ENCODE measurements around the gene HPD. TPM values are rescaled to one million over a fixed set of nuclear protein-coding genes. Genes with fewer than 3 reads are reported as not detected.

Gene HPD
- total RNA-seq, 3 donors from 2014 or later = 0.63 to 1.0 TPM; not detected in 1

DNA sequence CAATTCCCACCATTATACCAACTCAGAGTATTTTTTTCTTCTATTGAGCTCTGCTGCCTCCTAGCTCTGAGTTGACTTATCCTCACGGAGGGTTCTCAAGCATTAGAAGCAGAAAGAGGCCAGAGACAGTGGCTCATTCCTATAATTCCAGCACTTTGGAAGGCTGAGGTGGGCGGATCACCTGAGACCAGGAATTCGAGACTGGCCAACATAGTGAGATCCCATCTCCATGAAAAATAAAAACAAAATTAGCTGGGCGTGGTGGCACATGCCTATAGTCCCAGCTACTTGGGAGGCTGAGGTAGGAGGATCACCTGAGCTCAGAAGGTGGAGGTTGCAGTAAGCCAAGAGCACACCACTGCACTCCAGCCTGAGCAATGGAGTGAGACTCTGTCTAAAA lies 21.0 kb downstream of the HPD start:
- TF ChIP-seq, protein P1, sequence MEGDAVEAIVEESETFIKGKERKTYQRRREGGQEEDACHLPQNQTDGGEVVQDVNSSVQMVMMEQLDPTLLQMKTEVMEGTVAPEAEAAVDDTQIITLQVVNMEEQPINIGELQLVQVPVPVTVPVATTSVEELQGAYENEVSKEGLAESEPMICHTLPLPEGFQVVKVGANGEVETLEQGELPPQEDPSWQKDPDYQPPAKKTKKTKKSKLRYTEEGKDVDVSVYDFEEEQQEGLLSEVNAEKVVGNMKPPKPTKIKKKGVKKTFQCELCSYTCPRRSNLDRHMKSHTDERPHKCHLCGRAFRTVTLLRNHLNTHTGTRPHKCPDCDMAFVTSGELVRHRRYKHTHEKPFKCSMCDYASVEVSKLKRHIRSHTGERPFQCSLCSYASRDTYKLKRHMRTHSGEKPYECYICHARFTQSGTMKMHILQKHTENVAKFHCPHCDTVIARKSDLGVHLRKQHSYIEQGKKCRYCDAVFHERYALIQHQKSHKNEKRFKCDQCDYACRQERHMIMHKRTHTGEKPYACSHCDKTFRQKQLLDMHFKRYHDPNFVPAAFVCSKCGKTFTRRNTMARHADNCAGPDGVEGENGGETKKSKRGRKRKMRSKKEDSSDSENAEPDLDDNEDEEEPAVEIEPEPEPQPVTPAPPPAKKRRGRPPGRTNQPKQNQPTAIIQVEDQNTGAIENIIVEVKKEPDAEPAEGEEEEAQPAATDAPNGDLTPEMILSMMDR (IDR thresholded peaks at IDR 0.05) = no peak
- no peaks in the 10 kb centered on the region for H3K4me1 ChIP-seq (ENCODE audit: low read depth)
- ATAC-seq (no peak), DNase-seq (no peak)
- no peaks in the 10 kb centered on the region for H3K9me3 ChIP-seq
- no peaks in the 10 kb centered on the region for H3K36me3 ChIP-seq (ENCODE audit: low read depth)
- H3K4me3 ChIP-seq = no peak overlapping the region
- intact Hi-C loops (cut with DNase I, micrococcal nuclease) = no loop called here

DNA sequence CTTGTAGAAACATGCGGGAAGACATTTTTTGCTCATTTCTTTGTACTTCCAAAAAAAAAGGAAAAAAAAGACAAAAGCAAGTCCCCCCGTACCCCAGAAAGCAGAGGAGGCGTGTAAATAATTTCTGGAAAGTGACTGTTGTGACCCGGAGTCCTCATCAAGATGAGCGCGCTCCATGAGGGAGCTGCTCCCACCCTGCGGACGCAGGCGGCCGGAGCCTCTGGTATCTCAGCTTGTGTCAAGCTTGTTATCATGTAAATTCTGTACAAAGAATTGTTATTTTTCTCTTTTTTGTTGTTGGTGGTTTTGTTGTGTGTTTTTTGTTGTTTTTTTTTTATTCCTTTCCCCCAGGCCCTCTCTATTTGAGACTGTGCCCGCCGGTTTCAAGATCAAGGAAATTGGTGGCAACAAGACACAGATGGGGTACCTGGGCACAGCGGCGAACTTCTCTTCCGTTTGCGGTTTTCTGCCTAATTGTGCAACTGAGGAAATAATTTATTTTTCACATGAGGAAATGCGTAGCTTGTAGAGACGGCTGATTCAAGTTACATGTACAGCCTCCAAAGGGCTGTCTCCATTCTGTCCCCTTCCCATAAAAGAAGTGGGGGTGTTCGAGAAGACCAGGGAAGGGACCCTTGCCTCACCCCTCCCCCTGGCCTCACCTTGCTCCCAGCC lies 27.0 kb downstream of the HPD start:
- TF ChIP-seq, protein P1 (IDR thresholded peaks at IDR 0.05) = no peak
- intact Hi-C loops (cut with DNase I, micrococcal nuclease) = no loop called here
- ATAC-seq = no peak
- Histone ChIP-seq H3K36me3 (ENCODE audit: low read depth) (peaks cover 8% of the 10 kb centered on the region), H3K9me3 (no peaks in the 10 kb centered on the region), H3K4me3 (no peak overlapping the region), H3K4me1 (ENCODE audit: low read depth) (no peaks in the 10 kb centered on the region)
- DNase-seq = no peak

DNA sequence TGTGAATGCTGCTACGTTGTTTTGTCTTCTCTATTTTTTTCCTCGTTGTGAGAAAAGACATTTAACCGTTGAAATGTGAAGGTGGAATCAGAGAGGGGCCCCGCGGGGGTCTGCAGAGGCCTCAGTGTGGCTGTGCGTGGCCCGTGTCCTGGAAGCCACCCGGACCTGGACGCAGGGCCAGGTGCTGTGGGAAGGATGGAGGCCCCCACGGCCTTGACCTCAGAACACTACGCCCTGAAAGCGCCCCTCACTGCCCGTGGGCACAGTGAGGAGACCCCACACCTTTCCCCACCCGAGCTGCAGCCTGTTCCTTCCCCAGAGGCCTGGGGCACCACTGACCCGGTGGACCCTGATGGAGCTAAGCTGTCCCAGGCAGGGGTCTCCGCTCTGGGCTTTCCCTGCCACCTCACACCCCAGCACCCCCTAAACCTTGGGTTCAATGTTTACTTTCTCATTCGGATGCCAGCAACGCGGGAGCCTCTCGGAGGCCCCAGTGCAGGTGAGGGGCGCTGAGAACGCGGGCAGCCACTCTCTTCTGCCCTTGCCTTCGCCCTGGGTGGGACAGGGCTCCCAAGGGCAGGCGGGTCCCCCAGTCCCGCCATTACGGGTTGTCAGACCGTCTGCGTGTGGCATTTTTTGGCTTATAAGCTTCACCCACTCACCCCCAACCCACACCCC lies 27.9 kb downstream of the HPD start:
- DNase-seq = no peak
- Histone ChIP-seq H3K36me3 (ENCODE audit: low read depth) (peaks cover 8% of the 10 kb centered on the region), H3K4me1 (ENCODE audit: low read depth) (no peaks in the 10 kb centered on the region), H3K4me3 (no peak overlapping the region), H3K9me3 (no peaks in the 10 kb centered on the region)
- TF ChIP-seq, protein P1 (IDR thresholded peaks at IDR 0.05) = no peak
- ATAC-seq = no peak
- intact Hi-C loops (cut with DNase I, micrococcal nuclease) = no loop called here

DNA sequence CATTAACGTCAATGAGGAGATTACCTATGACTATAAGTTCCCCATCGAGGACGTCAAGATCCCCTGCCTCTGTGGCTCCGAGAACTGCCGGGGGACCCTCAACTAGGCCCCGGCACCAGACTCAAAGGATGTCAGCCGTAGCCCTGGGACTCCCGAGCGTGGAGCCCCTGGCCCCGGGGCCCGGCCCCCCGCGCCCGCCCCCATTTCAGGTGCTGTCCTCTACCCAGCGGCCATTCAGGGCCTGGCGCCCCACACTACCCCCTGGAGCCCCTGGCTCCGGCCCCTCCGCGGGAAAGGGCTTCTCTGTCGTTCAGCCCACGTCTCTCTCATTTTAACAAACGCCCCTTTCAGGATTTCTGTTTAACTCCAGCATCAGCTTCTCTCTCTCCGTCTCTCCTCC lies 28.5 kb downstream of the HPD start:
- TF ChIP-seq, protein P1 (IDR thresholded peaks at IDR 0.05) = no peak
- intact Hi-C loops (cut with DNase I, micrococcal nuclease) = no loop called here
- Histone ChIP-seq H3K36me3 (ENCODE audit: low read depth) (peaks cover 8% of the 10 kb centered on the region), H3K4me1 (ENCODE audit: low read depth) (no peaks in the 10 kb centered on the region), H3K4me3 (no peak overlapping the region), H3K9me3 (no peaks in the 10 kb centered on the region)
- ATAC-seq = no peak
- no peak for DNase-seq

DNA sequence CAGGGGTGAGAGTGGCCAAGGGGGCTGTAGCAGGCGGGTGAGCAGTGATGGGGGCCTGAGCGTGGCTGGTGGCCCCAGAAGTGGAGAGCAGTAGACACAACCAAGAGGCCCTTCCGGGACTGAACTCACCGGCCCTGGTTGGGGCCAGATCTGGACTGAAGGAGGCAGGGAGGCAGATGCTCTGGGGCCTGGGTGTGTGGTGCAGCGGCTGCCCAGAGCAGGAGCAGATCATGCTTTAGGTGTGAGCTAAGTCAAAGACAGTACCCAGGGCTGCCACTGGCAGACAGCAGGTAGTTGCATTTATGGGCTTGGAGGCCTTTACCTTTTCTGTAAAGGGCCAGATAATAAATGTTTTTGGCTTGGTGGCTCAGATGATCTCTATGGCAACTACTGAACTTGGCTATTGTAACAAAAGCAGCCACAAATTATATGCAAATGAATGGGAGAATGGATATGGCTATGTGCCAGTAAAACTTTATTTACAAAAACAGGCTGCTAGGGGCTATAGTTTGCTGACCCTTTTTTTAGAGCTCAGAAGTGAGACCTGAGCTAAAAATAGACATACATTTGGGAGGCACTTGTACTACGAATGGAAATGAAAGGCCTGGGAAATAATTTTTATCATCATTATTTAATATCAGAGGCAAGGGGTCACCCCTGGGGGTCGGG lies 29.3 kb downstream of the HPD start:
- no peak for DNase-seq
- peaks cover 8% of the 10 kb centered on the region for H3K36me3 ChIP-seq (ENCODE audit: low read depth)

More for the DNA sequence above, 29.3 kb downstream of the HPD start:
- intact Hi-C loops (cut with DNase I, micrococcal nuclease) = no loop called here
- TF ChIP-seq, protein P1 (IDR thresholded peaks at IDR 0.05) = no peak
- Histone ChIP-seq H3K4me3 (no peak overlapping the region), H3K4me1 (ENCODE audit: low read depth) (no peaks in the 10 kb centered on the region), H3K9me3 (no peaks in the 10 kb centered on the region)
- no peak for ATAC-seq
